Endothelial cell (in vitro differentiated cells): ENCODE measurements around the gene PEX5L. TPM values are rescaled to one million over a fixed set of nuclear protein-coding genes. Genes with fewer than 3 reads are reported as not detected.
"Not testable (repeated sequence)": the region's sequence is repeated elsewhere in the genome, so short reads cannot be mapped to it uniquely, and the experiment has no call there.

Experiments
- DNase-seq: peaks from one replicate; pipeline ENCODE4 v3.0.0; 2021; ENCODE audit warnings: low spot score
- H3K27ac Mint-ChIP-seq: one replicate; pipeline ENCODE4 v1.8.0; 2021; ENCODE audit warnings: mixed read lengths, inconsistent platforms; ENCODE audit not compliant: unreplicated experiment
- H3K27me3 Mint-ChIP-seq: one replicate; pipeline ENCODE4 v1.8.0; 2021; ENCODE audit warnings: mild to moderate bottlenecking, moderate library complexity, mixed read lengths, inconsistent platforms; ENCODE audit not compliant: unreplicated experiment
- H3K36me3 Mint-ChIP-seq: one replicate; pipeline ENCODE4 v1.8.0; 2021; ENCODE audit warnings: mild to moderate bottlenecking, low read depth, mixed read lengths, inconsistent platforms; ENCODE audit not compliant: unreplicated experiment
- H3K4me1 Mint-ChIP-seq: one replicate; pipeline ENCODE4 v1.8.0; 2021; ENCODE audit warnings: mild to moderate bottlenecking, mixed read lengths, inconsistent platforms; ENCODE audit not compliant: unreplicated experiment
- H3K4me3 Mint-ChIP-seq: one replicate; pipeline ENCODE4 v1.8.0; 2021; ENCODE audit warnings: mild to moderate bottlenecking, mixed read lengths, inconsistent platforms; ENCODE audit not compliant: unreplicated experiment
- H3K9me3 Mint-ChIP-seq: one replicate; pipeline ENCODE4 v1.8.0; 2021; ENCODE audit warnings: mixed read lengths, inconsistent platforms; ENCODE audit not compliant: unreplicated experiment
- CTCF ChIP-seq: fragments of 200-600 bp; sonication (generic); IDR thresholded peaks from one replicate; pipeline ENCODE4 v1.5.0; 2021; ENCODE audit warnings: antibody characterized with exemption; ENCODE audit not compliant: unreplicated experiment
- total RNA-seq: library from RNA; stranded (reverse); fragmentation: NEBNext Ultra II Directional; extraction: Animal tissue kit (Norgen Biotek cat#: 25700); gene quantifications from one replicate; pipeline ENCODE4 v1.2.1, GENCODE V29; 2021; ENCODE audit not compliant: unreplicated experiment

PEX5L gene
- total RNA-seq, 1 donor from 2014 or later, result 5.2 TPM

- H3K27me3 Mint-ChIP-seq, result no peaks in the 10 kb centered on the region
- no peak overlapping the region for H3K4me3 Mint-ChIP-seq
- no peak for TF ChIP-seq CTCF
- H3K4me1 Mint-ChIP-seq, result no peaks in the 10 kb centered on the region
- H3K27ac Mint-ChIP-seq, result no peak overlapping the region
- no peaks in the 10 kb centered on the region for H3K9me3 Mint-ChIP-seq
- DNase-seq, result no peak
- H3K36me3 Mint-ChIP-seq, result no peaks in the 10 kb centered on the region
Observed at GRCh38 chr3:180018543-180018942, 18.2 kb downstream of the PEX5L start.

GRCh38 chr3:180017846-180018245, 18.9 kb downstream of the PEX5L start:
- H3K4me1 Mint-ChIP-seq, result no peaks in the 10 kb centered on the region
- H3K27ac Mint-ChIP-seq, result no peak overlapping the region
- TF ChIP-seq CTCF, result no peak
- no peak for DNase-seq
- no peaks in the 10 kb centered on the region for H3K36me3 Mint-ChIP-seq
- H3K4me3 Mint-ChIP-seq, result no peak overlapping the region
- no peaks in the 10 kb centered on the region for H3K9me3 Mint-ChIP-seq
- no peaks in the 10 kb centered on the region for H3K27me3 Mint-ChIP-seq

GRCh38 chr3:180011927-180012326, 24.8 kb downstream of the PEX5L start:
- TF ChIP-seq CTCF, result no peak
- no peak for DNase-seq
- Mint-ChIP-seq H3K4me3 (no peak overlapping the region), H3K36me3 (peaks cover 7% of the 10 kb centered on the region), H3K9me3 (no peaks in the 10 kb centered on the region), H3K27me3 (no peaks in the 10 kb centered on the region), H3K4me1 (no peaks in the 10 kb centered on the region), H3K27ac (no peak overlapping the region)

GRCh38 chr3:180008318-180008717, 28.4 kb downstream of the PEX5L start:
- not testable (repeated sequence) for DNase-seq, H3K27ac Mint-ChIP-seq, H3K9me3 Mint-ChIP-seq, H3K36me3 Mint-ChIP-seq, H3K4me3 Mint-ChIP-seq, H3K27me3 Mint-ChIP-seq, H3K4me1 Mint-ChIP-seq

- no peak overlapping the region for H3K4me3 Mint-ChIP-seq
- no peaks in the 10 kb centered on the region for H3K9me3 Mint-ChIP-seq
- peaks cover 7% of the 10 kb centered on the region for H3K36me3 Mint-ChIP-seq
- no peaks in the 10 kb centered on the region for H3K4me1 Mint-ChIP-seq
- no peaks in the 10 kb centered on the region for H3K27me3 Mint-ChIP-seq
- no peak overlapping the region for H3K27ac Mint-ChIP-seq
- no peak for TF ChIP-seq CTCF
- DNase-seq, result no peak
Observed at GRCh38 chr3:180004542-180004941, 32.2 kb downstream of the PEX5L start.

- no peaks in the 10 kb centered on the region for H3K27me3 Mint-ChIP-seq
- no peak for DNase-seq
- H3K36me3 Mint-ChIP-seq, result no peaks in the 10 kb centered on the region
- H3K4me1 Mint-ChIP-seq, result no peaks in the 10 kb centered on the region
- H3K27ac Mint-ChIP-seq, result no peak overlapping the region
- H3K4me3 Mint-ChIP-seq, result no peak overlapping the region
- H3K9me3 Mint-ChIP-seq, result no peaks in the 10 kb centered on the region
- TF ChIP-seq CTCF, result no peak
Observed at GRCh38 chr3:180002006-180002405, 34.7 kb downstream of the PEX5L start.
